ENCODE data around the gene RUNDC3A. TPM values are rescaled to one million over a fixed set of nuclear protein-coding genes. Genes with fewer than 3 reads are reported as not detected.

RUNDC3A gene
- total and polyA plus RNA-seq, 7 donors: 0.09 to 0.39 (median 0.16) TPM; not detected in 3

DNA sequence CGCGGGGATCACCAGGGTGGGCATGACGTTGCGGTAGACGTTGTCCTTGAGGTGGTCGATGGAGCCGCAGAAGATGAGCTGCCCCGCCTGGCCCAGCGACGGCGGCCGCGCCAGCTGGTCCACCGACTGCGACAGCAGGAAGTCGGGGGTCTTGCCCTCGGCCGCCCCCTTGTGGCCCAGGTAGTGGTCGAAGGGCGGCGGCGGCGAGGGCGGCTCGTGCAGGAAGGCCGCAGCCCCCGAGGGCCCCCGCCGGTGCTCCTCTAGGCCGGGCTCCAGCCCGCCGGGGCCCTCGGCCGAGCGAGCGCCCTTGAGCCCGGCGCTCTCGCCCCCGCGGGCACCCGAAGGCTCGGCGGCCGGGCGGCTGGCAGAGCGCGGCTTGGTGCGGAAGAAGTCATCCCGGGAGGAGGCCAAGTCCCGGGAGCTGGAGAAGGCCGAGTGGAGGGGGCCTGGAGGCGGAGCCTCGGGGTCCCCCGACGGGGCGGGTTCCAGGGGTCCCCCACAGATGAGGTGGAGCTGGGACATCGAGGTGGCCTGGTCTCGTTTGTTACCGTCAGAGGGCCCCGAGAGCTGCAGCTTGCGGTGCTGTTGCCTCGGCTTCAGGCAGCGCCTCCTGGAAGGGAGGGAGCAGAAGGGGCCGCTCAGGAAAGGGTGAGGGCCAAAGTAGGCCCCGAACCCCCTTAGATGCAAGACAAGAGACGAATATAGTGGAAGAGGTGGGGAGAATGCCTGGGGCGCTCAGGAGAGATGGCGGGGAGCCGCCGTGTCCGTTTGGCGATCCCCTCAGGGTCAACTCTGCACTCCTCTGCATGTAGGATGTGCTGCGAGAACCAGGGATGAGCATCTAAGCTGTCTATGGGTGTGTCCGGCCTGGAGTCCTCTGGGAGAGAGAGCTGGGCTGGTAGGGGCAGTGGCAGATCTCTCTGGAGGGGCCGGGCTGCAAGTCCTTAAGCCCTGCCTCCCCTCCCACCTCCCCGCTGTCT lies 46.5 kb downstream of the RUNDC3A start:
- Histone ChIP-seq H3K27ac (no peak overlapping the region), H3K36me3 (ENCODE audit: insufficient read depth in 1 of 2, low read depth in 1 of 2) (peaks cover 0 to 30% of the 10 kb centered on the region in 2 donors), H3K4me1 (no peaks in the 10 kb centered on the region), H3K4me3 (no peak overlapping the region), H3K9me3 (no peaks in the 10 kb centered on the region), H3K27me3 (ENCODE audit: insufficient read depth in 3 of 3, low read length in 2 of 3) (peaks cover 0 to 1% (median 0%) of the 10 kb centered on the region in 3 donors)
- peak in 1 of 2 donors; percentile 58 for DNase-seq
- intact Hi-C loops (cut with DNase I): no loop called here
- 44 to 67% (median 47%) methylated on average over 53 to 77 of the region's 77 CpGs for WGBS, 3 donors
- TF ChIP-seq, protein P1, sequence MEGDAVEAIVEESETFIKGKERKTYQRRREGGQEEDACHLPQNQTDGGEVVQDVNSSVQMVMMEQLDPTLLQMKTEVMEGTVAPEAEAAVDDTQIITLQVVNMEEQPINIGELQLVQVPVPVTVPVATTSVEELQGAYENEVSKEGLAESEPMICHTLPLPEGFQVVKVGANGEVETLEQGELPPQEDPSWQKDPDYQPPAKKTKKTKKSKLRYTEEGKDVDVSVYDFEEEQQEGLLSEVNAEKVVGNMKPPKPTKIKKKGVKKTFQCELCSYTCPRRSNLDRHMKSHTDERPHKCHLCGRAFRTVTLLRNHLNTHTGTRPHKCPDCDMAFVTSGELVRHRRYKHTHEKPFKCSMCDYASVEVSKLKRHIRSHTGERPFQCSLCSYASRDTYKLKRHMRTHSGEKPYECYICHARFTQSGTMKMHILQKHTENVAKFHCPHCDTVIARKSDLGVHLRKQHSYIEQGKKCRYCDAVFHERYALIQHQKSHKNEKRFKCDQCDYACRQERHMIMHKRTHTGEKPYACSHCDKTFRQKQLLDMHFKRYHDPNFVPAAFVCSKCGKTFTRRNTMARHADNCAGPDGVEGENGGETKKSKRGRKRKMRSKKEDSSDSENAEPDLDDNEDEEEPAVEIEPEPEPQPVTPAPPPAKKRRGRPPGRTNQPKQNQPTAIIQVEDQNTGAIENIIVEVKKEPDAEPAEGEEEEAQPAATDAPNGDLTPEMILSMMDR (IDR thresholded peaks at IDR 0.05): peak; percentile 31
- peak in 1 of 4 donors; percentile 39 for ATAC-seq

DNA sequence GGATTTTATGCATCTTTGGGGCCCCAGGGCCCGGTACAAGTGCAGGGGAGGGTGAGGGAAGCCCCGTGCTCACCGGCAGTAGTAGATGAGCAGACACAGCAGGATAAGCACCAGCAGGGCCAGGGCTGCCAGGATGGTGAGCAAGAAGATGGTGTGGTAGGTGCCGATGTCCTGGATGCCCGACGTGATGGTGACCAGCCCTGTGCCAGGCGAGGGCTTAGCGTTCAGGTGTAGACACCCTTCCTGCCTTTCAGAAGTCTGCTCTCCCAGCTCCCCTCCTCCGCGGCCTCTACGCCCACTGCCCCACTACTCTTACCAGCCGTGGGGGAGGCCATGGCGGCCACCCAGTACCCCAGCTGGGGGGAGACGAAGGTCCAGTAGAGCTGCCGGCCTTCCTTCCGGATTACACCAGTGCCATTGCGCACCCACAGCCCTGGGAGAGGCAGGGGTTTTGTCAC lies 47.3 kb downstream of the RUNDC3A start:
- TF ChIP-seq, protein P1 (IDR thresholded peaks at IDR 0.05): no peak
- Histone ChIP-seq H3K4me1 (no peaks in the 10 kb centered on the region), H3K27me3 (ENCODE audit: insufficient read depth in 3 of 3, low read length in 2 of 3) (peaks cover 0 to 1% (median 0%) of the 10 kb centered on the region in 3 donors), H3K4me3 (no peak overlapping the region), H3K27ac (no peak overlapping the region), H3K9me3 (no peaks in the 10 kb centered on the region), H3K36me3 (ENCODE audit: insufficient read depth in 1 of 2, low read depth in 1 of 2) (peaks cover 0 to 22% of the 10 kb centered on the region in 2 donors)
- intact Hi-C loops (cut with DNase I): no loop called here
- WGBS, 3 donors: 84 to 89% (median 86%) methylated on average over 17 of the region's 17 CpGs
- DNase-seq: no peak
- no peak for ATAC-seq

DNA sequence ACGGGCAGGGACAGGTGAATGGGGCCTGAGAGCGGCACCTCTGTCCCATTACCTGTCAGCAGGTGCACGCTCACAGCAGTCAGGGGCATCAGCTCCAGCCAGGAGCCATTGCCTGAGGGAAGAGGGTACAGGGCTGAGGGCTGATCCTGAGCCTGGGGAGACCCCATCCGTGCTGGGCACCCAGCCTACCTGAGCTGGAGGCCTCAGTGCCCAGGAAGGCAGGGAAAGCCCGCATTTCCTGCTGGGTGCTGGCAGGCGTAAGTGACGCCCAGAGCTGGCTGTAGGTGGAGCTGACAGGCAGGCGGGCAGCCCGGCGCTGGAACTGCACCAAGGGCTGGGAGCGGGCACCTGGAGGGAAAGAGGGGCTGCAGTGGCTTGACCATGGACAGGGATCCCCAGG lies 47.8 kb downstream of the RUNDC3A start:
- Histone ChIP-seq H3K27ac (no peak overlapping the region), H3K4me1 (no peaks in the 10 kb centered on the region), H3K9me3 (no peaks in the 10 kb centered on the region), H3K36me3 (ENCODE audit: insufficient read depth in 1 of 2, low read depth in 1 of 2) (peaks cover 0 to 17% of the 10 kb centered on the region in 2 donors), H3K4me3 (no peak overlapping the region), H3K27me3 (ENCODE audit: insufficient read depth in 3 of 3, low read length in 2 of 3) (peaks cover 0 to 1% (median 0%) of the 10 kb centered on the region in 3 donors)
- no peak for DNase-seq
- intact Hi-C loops (cut with DNase I): no loop called here
- TF ChIP-seq, protein P1 (IDR thresholded peaks at IDR 0.05): no peak
- no peak for ATAC-seq
- 93 to 94% (median 93%) methylated on average over 11 of the region's 11 CpGs for WGBS, 3 donors

DNA sequence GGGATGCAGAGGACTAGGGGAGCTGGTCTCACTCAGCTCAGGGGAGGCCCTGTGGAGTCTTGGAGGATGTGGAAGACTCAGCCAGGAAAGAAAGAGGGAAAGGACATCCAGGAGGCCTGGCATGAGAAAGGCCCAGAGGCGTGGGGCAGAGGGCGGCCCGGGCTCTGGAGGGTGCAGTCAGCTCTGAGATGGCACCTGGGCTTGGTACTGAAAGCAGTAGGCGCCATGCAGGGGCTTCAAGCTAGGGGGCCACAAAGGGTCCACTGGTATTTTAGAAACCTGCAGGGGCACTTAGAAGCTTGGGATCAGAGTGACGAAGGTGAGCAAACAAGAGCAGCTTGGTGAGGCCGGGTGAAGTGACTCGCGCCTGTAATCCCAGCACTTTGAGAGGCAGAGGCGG lies 49.7 kb downstream of the RUNDC3A start:
- WGBS, 3 donors: 90 to 92% (median 91%) methylated on average over 9 of the region's 9 CpGs
- DNase-seq: no peak
- Histone ChIP-seq H3K27ac (no peak overlapping the region), H3K4me3 (no peak overlapping the region), H3K36me3 (ENCODE audit: insufficient read depth in 1 of 2, low read depth in 1 of 2) (no peaks in the 10 kb centered on the region), H3K4me1 (peaks cover 3% of the 10 kb centered on the region), H3K9me3 (no peaks in the 10 kb centered on the region), H3K27me3 (ENCODE audit: insufficient read depth in 3 of 3, low read length in 2 of 3) (peaks cover 0 to 10% (median 1%) of the 10 kb centered on the region in 3 donors)
- intact Hi-C loops (cut with DNase I): no loop called here
- TF ChIP-seq, protein P1 (IDR thresholded peaks at IDR 0.05): no peak
- ATAC-seq: no peak

All from psoas muscle (tissue), 8 donors.